ENCODE results near the gene NEU4.

The NEU4 gene

GRCh38 chr2:241842620-241843211 lies 33.7 kb downstream of the NEU4 start:
- H3K27me3 Mint-ChIP-seq (ENCODE audit: low read depth), result peaks cover 15% of the 10 kb centered on the region
- peaks cover 26% of the 10 kb centered on the region for H3K4me1 Mint-ChIP-seq (ENCODE audit: low read depth)
- peaks cover 2% of the 10 kb centered on the region for H3K36me3 Mint-ChIP-seq (ENCODE audit: low read depth)
- no peaks in the 10 kb centered on the region for H3K9me3 Mint-ChIP-seq
- peak overlapping the region; percentile 67 for H3K4me3 Mint-ChIP-seq
- peak overlapping the region; percentile 53 for H3K27ac Mint-ChIP-seq

GRCh38 chr2:241843321-241844065 lies 34.5 kb downstream of the NEU4 start:
- H3K4me1 Mint-ChIP-seq (ENCODE audit: low read depth), result peaks cover 26% of the 10 kb centered on the region
- H3K9me3 Mint-ChIP-seq, result no peaks in the 10 kb centered on the region
- H3K27ac Mint-ChIP-seq, result peak overlapping the region; percentile 53
- H3K36me3 Mint-ChIP-seq (ENCODE audit: low read depth), result peaks cover 2% of the 10 kb centered on the region
- H3K27me3 Mint-ChIP-seq (ENCODE audit: low read depth), result peaks cover 8% of the 10 kb centered on the region
- peak overlapping the region; percentile 67 for H3K4me3 Mint-ChIP-seq

- peaks cover 24% of the 10 kb centered on the region for H3K4me1 Mint-ChIP-seq (ENCODE audit: low read depth)
- no peaks in the 10 kb centered on the region for H3K9me3 Mint-ChIP-seq
- H3K36me3 Mint-ChIP-seq (ENCODE audit: low read depth), result peaks cover 2% of the 10 kb centered on the region
- peak overlapping the region; percentile 77 for H3K27ac Mint-ChIP-seq
- H3K4me3 Mint-ChIP-seq, result peak overlapping the region; percentile 74
- H3K27me3 Mint-ChIP-seq (ENCODE audit: low read depth), result peaks cover 5% of the 10 kb centered on the region
These were observed 35.2 kb downstream of the NEU4 start for GRCh38 chr2:241844066-241844728.

GRCh38 chr2:241844831-241845578 lies 36.0 kb downstream of the NEU4 start:
- Mint-ChIP-seq H3K27ac (no peak overlapping the region), H3K9me3 (no peaks in the 10 kb centered on the region), H3K36me3 (ENCODE audit: low read depth) (peaks cover 2% of the 10 kb centered on the region), H3K4me3 (peak overlapping the region; percentile 60), H3K4me1 (ENCODE audit: low read depth) (peaks cover 23% of the 10 kb centered on the region), H3K27me3 (ENCODE audit: low read depth) (peaks cover 2% of the 10 kb centered on the region)

- peaks cover 2% of the 10 kb centered on the region for H3K36me3 Mint-ChIP-seq (ENCODE audit: low read depth)
- H3K4me3 Mint-ChIP-seq, result peak overlapping the region; percentile 76
- no peaks in the 10 kb centered on the region for H3K9me3 Mint-ChIP-seq
- H3K27ac Mint-ChIP-seq, result peak overlapping the region; percentile 80
- peaks cover 22% of the 10 kb centered on the region for H3K4me1 Mint-ChIP-seq (ENCODE audit: low read depth)
- no peaks in the 10 kb centered on the region for H3K27me3 Mint-ChIP-seq (ENCODE audit: low read depth)
These were observed 37.4 kb downstream of the NEU4 start for GRCh38 chr2:241846406-241846805.

- no peak overlapping the region for H3K4me3 Mint-ChIP-seq
- no peaks in the 10 kb centered on the region for H3K27me3 Mint-ChIP-seq (ENCODE audit: low read depth)
- peaks cover 14% of the 10 kb centered on the region for H3K4me1 Mint-ChIP-seq (ENCODE audit: low read depth)
- H3K9me3 Mint-ChIP-seq, result no peaks in the 10 kb centered on the region
- H3K36me3 Mint-ChIP-seq (ENCODE audit: low read depth), result peaks cover 2% of the 10 kb centered on the region
- H3K27ac Mint-ChIP-seq, result no peak overlapping the region
These were observed 40.0 kb downstream of the NEU4 start for GRCh38 chr2:241848761-241849615.

- Mint-ChIP-seq H3K9me3 (no peaks in the 10 kb centered on the region), H3K4me3 (no peak overlapping the region), H3K27me3 (ENCODE audit: low read depth) (no peaks in the 10 kb centered on the region), H3K27ac (no peak overlapping the region), H3K36me3 (ENCODE audit: low read depth) (peaks cover 2% of the 10 kb centered on the region), H3K4me1 (ENCODE audit: low read depth) (peaks cover 12% of the 10 kb centered on the region)
These were observed 40.9 kb downstream of the NEU4 start for GRCh38 chr2:241849616-241850543.

GRCh38 chr2:241850544-241851324 lies 41.7 kb downstream of the NEU4 start:
- H3K4me1 Mint-ChIP-seq (ENCODE audit: low read depth), result peaks cover 8% of the 10 kb centered on the region
- H3K27ac Mint-ChIP-seq, result no peak overlapping the region
- H3K27me3 Mint-ChIP-seq (ENCODE audit: low read depth), result no peaks in the 10 kb centered on the region
- no peaks in the 10 kb centered on the region for H3K9me3 Mint-ChIP-seq
- H3K4me3 Mint-ChIP-seq, result no peak overlapping the region
- peaks cover 2% of the 10 kb centered on the region for H3K36me3 Mint-ChIP-seq (ENCODE audit: low read depth)

- Mint-ChIP-seq H3K9me3 (no peaks in the 10 kb centered on the region), H3K27me3 (ENCODE audit: low read depth) (no peaks in the 10 kb centered on the region), H3K4me1 (ENCODE audit: low read depth) (peaks cover 2% of the 10 kb centered on the region), H3K27ac (no peak overlapping the region), H3K4me3 (no peak overlapping the region), H3K36me3 (ENCODE audit: low read depth) (no peaks in the 10 kb centered on the region)
These were observed 42.5 kb downstream of the NEU4 start for GRCh38 chr2:241851325-241852115.

GRCh38 chr2:241852116-241852980 lies 43.4 kb downstream of the NEU4 start:
- no peaks in the 10 kb centered on the region for H3K36me3 Mint-ChIP-seq (ENCODE audit: low read depth)
- H3K9me3 Mint-ChIP-seq, result no peaks in the 10 kb centered on the region
- peaks cover 2% of the 10 kb centered on the region for H3K4me1 Mint-ChIP-seq (ENCODE audit: low read depth)
- H3K27me3 Mint-ChIP-seq (ENCODE audit: low read depth), result no peaks in the 10 kb centered on the region
- H3K4me3 Mint-ChIP-seq, result no peak overlapping the region
- no peak overlapping the region for H3K27ac Mint-ChIP-seq

- Mint-ChIP-seq H3K4me1 (ENCODE audit: low read depth) (peaks cover 5% of the 10 kb centered on the region), H3K9me3 (no peaks in the 10 kb centered on the region)
These were observed 44.1 kb downstream of the NEU4 start for GRCh38 chr2:241852981-241853631.

More at GRCh38 chr2:241852981-241853631, 44.1 kb downstream of the NEU4 start:
- no peak overlapping the region for H3K27ac Mint-ChIP-seq
- H3K36me3 Mint-ChIP-seq (ENCODE audit: low read depth), result no peaks in the 10 kb centered on the region
- H3K4me3 Mint-ChIP-seq, result no peak overlapping the region
- no peaks in the 10 kb centered on the region for H3K27me3 Mint-ChIP-seq (ENCODE audit: low read depth)
